HG03280 (cell line): ENCODE data around the gene MYCBP2.
"Not testable (repeated sequence)": the region's sequence is repeated elsewhere in the genome, so short reads cannot be mapped to it uniquely, and the experiment has no call there.

Source experiments
- ATAC-seq: cut with Tn5 transposase; IDR thresholded peaks from one replicate; pipeline ENCODE4 v1.9.1; 2021; ENCODE audit warnings: mild to moderate bottlenecking, moderate library complexity; ENCODE audit not compliant: unreplicated experiment

Gene MYCBP2

DNA sequence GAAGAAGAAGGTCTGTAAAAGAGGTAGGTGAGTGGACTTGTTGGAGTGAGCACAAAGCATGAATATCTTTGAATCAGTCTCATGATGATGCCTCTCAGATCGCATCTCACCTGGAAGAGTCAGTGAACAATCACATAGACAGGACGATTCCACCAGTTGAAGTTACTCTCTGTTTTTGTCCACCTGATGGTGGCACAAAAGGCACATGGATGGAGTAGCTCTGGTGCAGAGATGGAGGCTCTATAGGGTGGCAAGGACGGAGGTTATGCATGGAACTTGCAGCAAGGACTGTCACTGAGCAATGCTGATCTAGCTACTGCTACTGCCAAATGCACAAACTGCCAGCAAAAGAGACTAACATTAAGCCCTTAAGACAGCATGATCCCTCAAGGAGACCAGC, 10.3 kb upstream of the MYCBP2 start:
- no peak for ATAC-seq

DNA sequence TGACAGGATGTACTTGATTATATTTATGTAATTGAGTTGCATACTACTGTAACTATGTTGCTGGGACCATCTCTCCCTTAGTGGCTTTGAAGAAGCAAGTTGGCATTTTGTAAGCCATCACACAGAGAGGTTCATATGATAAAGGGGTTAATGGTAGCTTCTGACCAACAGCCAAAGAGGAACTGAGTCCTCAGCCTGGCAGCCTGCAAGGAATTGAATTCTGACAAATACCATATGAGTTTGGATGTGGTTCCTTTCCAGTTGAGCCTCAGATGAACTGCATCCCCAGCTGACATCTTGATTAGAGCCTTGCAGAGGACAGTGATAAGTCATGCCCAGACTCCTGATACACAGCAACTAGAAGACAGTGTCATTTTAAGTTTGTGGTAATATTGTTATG, 8.6 kb upstream of the MYCBP2 start:
- ATAC-seq = no peak

DNA sequence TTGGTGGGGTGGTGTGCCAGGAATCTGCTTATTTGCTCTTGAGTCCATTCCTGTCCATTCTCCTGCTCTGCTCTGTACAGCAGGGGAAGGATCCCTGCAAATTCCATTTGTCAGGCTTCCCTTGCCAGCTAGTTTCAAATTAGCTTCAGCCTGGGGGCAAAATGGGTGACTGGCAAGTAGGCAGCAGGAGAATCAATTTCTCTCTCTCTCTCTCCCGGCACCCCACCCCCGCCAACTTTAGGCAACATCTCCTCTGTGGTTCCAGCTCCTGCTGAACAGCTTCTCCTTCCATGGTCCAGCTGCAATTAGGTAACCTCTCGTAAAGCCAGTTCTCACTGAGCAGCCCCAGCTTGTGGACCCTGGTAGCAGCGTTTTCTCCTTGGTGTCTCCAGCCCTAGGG, 6.7 kb upstream of the MYCBP2 start:
- ATAC-seq = no peak

DNA sequence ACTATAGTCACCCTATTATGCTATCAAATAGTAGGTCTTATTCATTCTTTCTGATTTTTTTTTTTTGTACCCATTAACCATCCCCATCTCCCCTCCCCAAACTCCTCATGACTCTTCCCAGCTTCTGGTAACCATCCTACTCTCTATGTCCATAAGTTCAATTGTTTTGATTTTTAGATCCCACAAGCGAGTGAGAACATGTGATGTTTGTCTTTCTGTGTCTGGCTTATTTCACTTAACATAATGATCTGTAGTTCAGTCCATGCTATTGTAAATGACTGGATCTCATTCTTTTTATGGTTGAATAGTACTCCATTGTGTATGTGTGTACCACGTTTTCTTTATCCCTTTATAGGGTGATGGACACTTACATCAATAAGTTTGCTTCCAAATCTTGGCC, 4.5 kb upstream of the MYCBP2 start:
- no peak for ATAC-seq

DNA sequence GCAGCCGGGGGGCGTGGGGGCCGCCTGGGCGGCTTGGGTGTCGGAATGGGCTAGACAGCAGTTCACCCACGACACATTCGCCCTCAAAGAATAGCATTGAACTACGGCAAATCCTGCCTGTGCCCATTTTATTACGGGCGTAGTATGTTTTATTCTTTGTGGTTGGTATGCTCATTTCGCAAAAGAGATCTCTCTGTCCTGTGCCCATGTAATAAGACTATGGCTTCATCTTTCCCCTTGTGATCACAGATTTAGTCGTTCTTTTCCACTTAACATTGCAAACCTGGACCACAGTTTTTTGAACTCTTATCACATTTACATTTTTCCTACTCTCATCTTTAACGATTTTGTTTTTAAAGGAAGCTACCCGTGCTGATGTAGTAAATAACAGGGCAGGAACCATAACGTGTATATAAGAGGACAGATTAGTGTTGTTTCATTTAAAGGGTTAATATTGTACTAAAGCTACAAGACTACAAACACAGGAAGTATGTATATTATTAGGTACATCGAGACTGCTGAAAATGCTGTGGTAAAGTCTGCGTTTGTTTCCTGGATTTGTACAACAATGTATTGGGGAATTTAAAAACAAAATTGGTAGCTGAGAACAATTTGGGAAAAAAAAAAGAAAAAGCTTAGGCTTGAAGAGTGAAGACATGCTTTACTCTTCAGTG, 3.2 kb upstream of the MYCBP2 start:
- no peak for ATAC-seq

DNA sequence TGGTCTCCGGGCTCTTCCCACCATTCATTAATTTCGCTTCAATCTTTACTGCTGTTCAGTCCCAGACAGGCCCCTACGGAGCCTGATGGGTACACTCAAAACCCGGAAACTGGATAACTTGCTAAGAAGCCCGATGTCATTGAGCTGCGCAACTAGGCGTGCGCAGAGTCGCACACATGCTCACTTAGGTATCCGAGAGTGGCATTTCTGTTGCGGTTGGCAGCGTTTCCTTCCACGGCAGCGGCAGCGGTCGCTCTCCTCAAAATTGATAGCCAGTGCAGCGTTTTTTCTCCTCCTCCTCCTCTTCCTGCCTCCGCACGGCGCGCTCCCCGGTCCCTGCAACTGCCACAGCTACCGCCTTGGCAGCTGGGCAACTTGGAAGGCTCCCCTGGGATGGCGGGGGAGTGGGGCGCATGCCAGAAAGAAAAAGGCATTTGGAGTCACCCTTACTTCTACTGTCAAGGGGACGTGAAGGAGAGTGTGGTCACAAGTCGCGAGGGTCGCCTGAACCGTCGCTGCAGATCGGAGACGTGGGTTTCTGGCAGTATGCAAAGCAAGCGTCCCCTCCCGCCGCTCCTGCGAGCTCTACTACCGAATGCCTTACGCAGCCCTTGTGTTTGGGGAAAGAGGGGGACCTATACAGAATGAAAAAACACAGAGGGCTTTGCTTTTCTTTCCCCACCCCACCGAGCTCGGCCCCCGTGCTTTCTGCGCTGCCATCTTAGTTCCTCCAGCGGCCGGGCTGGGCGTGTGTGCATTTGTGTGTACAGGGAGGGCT, 2.4 kb upstream of the MYCBP2 start:
- ATAC-seq = peak; percentile 61

DNA sequence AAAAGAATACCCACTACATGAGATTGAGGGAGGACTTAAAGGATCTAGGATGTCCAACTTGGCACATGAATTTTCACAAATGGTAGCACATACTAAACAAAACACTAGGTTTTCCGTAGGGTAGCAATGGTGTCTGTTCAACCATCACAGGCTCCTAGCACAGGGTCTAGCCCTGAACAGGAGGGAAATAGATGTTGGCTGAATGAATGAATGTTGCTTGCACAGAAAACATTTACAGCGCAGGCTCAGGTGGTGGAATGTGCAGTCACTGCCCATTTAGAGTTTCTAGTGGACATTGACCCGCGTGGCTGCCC, 1.9 kb upstream of the MYCBP2 start:
- peak; percentile 7 for ATAC-seq

DNA sequence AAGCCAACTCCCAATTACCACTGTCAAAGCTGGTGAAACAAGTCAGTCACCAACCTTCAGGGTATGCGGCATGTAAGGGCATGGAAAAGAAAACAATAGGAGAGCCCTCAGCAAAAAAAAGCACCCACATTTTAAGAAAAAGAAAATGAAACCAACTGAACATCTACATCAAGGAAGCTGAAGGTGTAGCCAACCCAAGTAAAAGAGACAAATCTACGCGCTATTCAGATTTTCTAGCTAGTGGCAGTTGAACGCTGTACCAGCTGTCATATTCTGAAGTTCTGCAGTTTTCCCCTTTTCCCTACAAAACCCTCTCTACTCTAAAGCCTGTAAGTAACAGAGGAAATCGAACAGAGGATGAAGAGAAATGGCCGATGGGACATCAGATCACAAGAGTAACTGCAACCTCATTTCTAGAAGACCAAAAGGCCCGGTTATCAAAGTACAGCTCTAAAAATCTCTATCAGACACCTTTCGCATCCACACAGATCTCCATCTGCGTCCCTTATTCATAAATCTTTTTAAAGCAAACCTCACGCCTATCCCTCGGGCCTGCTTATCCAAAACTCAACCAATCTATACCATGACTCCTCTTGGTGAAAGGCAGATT, 1.4 kb downstream of the MYCBP2 start:
- no peak for ATAC-seq

DNA sequence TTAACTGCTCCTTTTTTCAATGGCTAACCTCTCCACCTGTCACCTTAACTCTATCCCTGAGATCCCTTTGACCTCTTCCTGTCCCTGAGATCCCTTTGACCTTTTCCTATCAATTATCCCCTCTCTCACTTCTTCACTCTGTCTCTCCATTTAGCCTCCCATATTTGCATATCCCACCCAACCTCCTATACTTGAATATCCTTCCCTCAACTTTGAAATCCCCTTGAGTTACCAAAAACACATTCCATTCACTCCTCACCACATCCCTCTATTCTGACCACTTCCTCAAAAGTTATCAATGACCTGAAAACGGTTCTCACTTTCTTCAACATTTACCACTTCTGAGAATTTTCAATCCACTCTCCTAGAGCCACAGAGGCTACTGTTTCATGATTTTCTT, 3.0 kb downstream of the MYCBP2 start:
- ATAC-seq = no peak

DNA sequence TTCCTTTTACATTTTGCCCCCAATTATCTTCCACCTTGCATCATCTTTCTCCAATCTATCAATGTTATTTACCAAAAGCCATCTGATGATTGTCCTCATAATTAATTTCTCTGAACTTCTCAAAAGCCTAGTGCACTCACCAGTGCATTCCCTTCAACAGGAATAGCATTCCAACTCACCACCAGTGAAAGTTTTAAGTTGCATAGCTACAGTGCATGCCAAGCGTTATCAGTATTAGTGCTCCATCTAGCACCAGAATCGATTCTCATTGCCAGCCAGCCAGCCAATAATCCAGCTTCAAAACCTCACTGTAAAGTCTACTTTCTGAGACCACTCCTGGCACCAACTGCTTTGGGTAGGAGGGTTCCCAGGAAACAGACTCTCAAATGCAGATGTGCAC, 7.4 kb downstream of the MYCBP2 start:
- ATAC-seq = no peak

DNA sequence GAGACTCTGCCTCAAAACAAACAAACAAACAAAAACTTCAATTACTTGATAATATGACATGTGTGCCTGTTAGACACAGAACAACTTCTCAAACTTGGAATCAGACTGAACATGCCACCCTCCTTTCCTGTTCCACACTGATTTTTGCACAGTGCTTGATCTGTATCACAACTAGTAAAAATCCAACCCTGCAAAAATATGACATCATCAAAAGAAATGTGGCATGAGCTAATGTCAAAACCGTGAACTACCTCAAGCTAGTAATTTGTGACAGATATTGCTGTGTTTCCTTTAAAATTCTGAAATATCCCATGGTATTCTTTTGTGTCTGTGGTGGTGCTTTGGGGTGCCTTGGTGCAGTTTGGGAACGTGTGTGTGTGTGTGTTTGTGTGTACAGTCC, 8.2 kb downstream of the MYCBP2 start:
- ATAC-seq = no peak

DNA sequence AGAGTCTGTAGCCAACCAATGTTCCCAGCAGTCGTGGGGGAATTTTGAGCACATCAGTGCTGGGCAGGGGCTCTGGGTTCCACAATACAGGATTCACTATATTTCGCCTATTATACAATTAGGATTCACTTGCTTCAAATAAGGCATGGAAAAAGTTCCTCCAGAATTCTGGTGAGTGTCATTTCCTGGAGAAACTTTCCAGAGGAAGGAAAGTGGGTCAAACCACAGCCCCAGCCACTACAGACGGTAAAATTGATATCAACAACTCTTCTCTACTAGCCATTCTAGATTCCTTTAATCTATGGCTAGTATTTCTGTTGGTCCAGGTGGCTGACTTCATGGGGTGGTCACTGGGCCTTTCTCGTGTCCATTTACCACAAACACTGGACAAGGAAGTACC, 10.5 kb downstream of the MYCBP2 start:
- no peak for ATAC-seq

DNA sequence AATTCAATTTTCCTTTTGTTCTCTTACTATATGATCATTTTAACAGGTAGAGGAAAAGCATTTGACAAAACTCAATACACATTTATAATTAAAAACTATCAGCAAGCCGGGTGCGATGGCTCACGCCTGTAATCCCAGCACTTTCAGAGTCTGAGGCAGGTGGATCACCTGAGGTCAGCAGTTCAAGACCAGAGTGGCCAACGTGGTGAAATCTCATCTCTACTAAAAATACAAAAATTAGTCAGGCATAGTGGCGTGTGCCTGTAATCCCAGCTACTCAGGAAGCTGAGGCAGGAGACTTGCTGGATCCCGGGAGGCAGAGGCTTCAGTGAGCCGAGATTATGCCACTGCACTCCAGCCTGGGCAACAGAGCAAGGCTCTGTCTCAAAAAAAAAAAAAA, 11.4 kb downstream of the MYCBP2 start:
- not testable (repeated sequence) for ATAC-seq

DNA sequence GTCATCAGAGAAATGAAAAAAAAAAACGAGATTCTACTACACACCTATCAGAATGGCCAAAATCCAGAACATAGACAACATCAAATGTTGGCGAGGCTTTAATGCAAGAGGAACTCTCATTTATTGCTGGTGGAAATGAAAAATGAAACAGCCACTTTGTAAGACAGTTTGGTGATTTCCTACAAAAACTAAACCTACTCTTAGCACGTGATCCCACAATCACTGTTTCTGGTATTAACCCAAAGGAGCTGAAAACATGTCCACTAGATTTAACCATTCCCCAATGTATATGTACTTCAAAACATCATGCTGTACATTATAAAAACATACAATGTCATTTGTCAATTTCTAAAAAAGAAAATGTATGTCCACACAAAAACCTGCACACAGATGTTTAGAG, 13.0 kb downstream of the MYCBP2 start:
- no peak for ATAC-seq

DNA sequence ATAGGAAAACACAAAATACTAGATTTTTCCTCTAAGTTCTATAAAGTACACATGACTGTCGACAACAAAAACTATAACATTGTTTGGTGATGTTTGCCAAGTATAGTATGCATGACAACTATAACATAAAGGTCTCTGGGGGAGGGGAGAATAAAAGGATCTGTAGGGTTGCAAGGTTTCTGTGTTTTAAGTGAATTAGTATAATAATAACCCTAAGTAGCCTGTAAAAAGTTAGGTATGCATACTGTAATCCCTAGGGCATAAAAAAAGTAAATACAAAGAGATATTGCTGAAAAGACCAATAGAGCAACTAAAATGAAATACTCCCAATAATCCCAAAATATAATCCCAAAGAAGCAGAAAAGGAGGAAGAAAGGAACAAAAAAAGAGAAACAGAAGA, 14.6 kb downstream of the MYCBP2 start:
- no peak for ATAC-seq

DNA sequence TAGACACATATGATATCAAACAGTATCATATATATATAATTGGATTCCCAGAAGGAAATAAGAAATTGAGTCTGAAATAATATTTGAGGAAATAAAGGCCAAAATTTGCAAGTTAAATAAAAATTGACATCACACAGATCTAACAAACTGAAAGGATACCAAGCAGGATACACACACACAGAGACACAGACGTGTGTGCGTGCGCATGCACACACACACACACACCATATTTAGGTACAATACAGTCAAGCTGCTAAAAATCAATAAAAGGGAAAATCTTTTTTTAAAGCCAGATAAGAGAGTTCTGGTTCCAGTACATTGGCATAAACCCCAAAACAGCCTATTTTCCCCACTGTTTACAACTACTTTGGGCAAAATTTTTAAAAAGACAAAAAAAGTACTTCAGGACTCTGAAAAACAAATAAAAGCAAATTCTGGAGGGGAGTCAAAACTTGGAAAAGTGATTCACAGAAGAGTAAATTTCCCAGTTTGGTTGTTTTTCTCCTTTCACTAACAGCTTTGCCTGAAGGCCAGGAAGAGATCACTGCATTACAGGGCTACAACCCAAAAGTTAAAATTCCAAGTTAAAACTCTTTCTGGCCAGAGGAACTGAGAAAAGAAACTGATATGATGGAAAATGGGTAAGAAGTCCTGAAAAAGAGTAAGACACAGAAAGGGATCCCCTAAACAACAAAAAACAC, 16.2 kb downstream of the MYCBP2 start:
- no peak for ATAC-seq

DNA sequence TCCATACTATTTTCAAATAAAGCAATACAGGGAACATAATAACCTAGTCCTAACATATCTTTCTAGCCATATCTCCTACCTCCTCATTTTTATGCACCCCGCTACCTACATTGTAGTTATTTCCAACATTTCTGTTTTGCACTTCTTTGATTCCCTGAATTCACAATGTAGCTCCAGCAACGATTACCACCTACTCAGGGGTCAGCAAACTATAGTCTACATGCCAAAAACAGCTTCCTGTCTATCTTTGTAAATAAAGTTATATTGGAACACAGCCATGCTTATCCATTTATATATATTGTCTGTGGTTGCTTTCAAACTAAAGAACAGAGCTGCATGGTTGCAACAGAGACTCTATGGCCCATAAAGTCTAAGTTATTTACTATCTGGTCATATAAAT, 16.7 kb downstream of the MYCBP2 start:
- no peak for ATAC-seq

DNA sequence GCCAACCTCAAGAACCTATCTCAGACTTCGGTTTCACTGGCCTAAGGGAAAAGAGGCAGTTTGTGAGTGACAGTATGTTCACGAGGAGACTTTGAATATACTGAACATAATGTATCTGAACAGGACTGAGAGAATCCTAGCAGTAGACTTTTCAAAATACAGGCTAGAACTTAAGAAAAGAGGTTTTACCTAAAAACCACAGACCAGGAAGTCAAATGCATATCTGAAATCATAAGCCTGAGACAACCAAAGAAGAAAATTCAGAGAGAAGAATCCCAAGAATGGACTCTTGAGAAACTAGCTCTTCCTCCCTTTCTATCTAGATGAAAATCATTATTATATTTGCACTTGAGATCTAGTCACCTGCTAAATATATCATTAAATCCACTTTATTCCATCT, 17.6 kb downstream of the MYCBP2 start:
- ATAC-seq = no peak

DNA sequence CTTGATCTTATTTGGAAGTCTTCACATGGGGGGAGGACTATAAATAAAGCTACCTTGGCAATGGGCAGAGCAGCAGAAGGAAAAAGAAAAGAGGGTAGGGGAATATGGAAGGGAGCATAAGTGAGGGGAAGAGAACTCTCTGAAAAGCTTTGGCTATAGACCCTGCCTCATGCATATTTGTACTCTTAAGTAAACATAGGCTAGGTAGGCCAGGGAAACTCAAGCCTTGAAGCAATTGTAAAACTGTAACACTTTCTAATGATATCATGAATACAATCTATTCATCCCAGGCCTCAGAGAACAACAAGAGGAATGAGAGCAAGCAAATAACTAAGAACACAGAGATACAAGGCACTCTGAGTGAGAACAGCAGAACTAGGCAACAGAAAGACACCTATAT, 20.4 kb downstream of the MYCBP2 start:
- ATAC-seq = no peak

DNA sequence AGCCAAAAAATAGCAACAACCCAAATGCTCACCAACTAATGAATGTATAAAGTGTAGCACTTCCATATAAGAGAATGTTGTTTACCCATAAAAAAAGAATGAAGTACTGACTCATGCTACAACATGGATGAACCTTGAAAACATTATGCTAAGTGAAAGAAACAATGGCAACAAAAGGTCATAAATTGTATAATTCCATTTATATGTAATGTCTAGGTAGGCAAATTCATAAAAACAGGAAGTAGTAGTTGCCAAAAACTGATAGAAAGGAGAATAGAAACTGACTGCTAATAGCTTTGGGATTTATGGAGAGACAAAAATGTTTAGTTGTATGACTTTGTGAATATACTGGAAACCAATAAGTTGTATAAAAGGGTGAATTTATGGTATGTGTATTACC, 21.6 kb downstream of the MYCBP2 start:
- no peak for ATAC-seq

DNA sequence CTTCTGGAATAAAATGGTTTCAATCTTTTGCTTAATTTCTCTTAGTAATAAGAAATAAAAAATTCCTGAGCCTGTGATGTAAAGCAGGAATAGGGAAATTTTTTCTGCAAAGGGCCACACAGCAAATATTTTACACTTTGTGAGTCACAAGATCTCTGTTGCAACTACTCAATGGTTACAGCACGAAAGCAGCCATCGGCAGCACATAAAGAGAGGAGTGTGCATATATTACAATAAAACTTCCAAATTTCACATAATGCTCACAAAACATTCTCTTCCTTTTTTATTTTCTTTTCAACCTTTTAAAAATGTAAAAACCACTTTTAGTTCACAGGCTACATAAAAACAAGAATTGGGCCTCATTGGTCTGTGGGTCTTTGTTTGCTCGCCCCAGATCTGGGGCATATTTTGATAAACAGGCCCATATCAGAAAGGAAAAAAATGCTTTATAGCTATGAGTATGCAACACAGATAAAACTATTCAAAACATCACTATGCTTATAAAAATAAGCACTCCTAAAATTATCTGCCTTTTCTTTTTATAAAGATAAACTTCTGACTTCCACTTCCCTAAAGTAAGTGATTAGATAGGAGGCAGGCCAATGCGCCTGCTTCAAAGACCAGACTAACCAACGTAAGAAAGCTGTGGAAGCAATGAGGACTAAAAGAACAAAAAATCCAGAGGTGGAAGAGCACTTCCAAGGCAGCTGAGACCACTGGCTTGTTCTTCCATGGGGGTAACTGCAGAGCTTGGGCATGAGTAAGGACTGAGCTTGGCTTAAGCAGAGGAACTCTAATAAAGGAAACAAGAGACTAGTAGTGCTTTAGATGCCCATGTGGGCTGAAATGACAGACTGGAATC, 26.5 kb downstream of the MYCBP2 start:
- no peak for ATAC-seq
